ENCODE data around the gene MTERF2.

The MTERF2 gene

GRCh38 chr12:106978035-106978800 lies 8.7 kb downstream of the MTERF2 start:
- H3K36me3 Mint-ChIP-seq (ENCODE audit: low read depth): peaks cover 28% of the 10 kb centered on the region
- peaks cover 31% of the 10 kb centered on the region for H3K4me1 Mint-ChIP-seq (ENCODE audit: low read depth)
- no peak overlapping the region for H3K4me3 Mint-ChIP-seq
- H3K9me3 Mint-ChIP-seq: no peaks in the 10 kb centered on the region
- H3K27me3 Mint-ChIP-seq: no peaks in the 10 kb centered on the region
- no peak overlapping the region for H3K27ac Mint-ChIP-seq

- H3K27me3 Mint-ChIP-seq: no peaks in the 10 kb centered on the region
- no peak overlapping the region for H3K27ac Mint-ChIP-seq
- H3K4me1 Mint-ChIP-seq (ENCODE audit: low read depth): peaks cover 27% of the 10 kb centered on the region
- peaks cover 25% of the 10 kb centered on the region for H3K36me3 Mint-ChIP-seq (ENCODE audit: low read depth)
- H3K9me3 Mint-ChIP-seq: no peaks in the 10 kb centered on the region
- no peak overlapping the region for H3K4me3 Mint-ChIP-seq
Measured at GRCh38 chr12:106976668-106977067, 10.3 kb downstream of the MTERF2 start.

- H3K4me1 Mint-ChIP-seq (ENCODE audit: low read depth): peaks cover 27% of the 10 kb centered on the region
- H3K36me3 Mint-ChIP-seq (ENCODE audit: low read depth): peaks cover 27% of the 10 kb centered on the region
- H3K9me3 Mint-ChIP-seq: no peaks in the 10 kb centered on the region
- H3K4me3 Mint-ChIP-seq: no peak overlapping the region
- H3K27ac Mint-ChIP-seq: no peak overlapping the region
- no peaks in the 10 kb centered on the region for H3K27me3 Mint-ChIP-seq
Measured at GRCh38 chr12:106975993-106976658, 10.8 kb downstream of the MTERF2 start.

- peaks cover 31% of the 10 kb centered on the region for H3K36me3 Mint-ChIP-seq (ENCODE audit: low read depth)
- H3K4me1 Mint-ChIP-seq (ENCODE audit: low read depth): peaks cover 27% of the 10 kb centered on the region
- H3K4me3 Mint-ChIP-seq: no peak overlapping the region
- no peaks in the 10 kb centered on the region for H3K9me3 Mint-ChIP-seq
- no peaks in the 10 kb centered on the region for H3K27me3 Mint-ChIP-seq
- H3K27ac Mint-ChIP-seq: peak overlapping the region; percentile 21
Measured at GRCh38 chr12:106975098-106975497, 11.8 kb downstream of the MTERF2 start.

GRCh38 chr12:106974511-106974910 lies 12.4 kb downstream of the MTERF2 start:
- H3K4me1 Mint-ChIP-seq (ENCODE audit: low read depth): peaks cover 27% of the 10 kb centered on the region
- no peak overlapping the region for H3K4me3 Mint-ChIP-seq
- no peaks in the 10 kb centered on the region for H3K9me3 Mint-ChIP-seq
- H3K27me3 Mint-ChIP-seq: no peaks in the 10 kb centered on the region
- H3K27ac Mint-ChIP-seq: peak overlapping the region; percentile 21
- peaks cover 35% of the 10 kb centered on the region for H3K36me3 Mint-ChIP-seq (ENCODE audit: low read depth)

- Mint-ChIP-seq H3K4me1 (ENCODE audit: low read depth) (peaks cover 27% of the 10 kb centered on the region), H3K9me3 (no peaks in the 10 kb centered on the region), H3K36me3 (ENCODE audit: low read depth) (peaks cover 37% of the 10 kb centered on the region), H3K4me3 (no peak overlapping the region), H3K27ac (no peak overlapping the region), H3K27me3 (no peaks in the 10 kb centered on the region)
Measured at GRCh38 chr12:106973545-106973944, 13.4 kb downstream of the MTERF2 start.

GRCh38 chr12:106971065-106971464 lies 15.9 kb downstream of the MTERF2 start:
- H3K27me3 Mint-ChIP-seq: no peaks in the 10 kb centered on the region
- peaks cover 48% of the 10 kb centered on the region for H3K36me3 Mint-ChIP-seq (ENCODE audit: low read depth)
- H3K4me3 Mint-ChIP-seq: no peak overlapping the region
- H3K27ac Mint-ChIP-seq: no peak overlapping the region
- H3K4me1 Mint-ChIP-seq (ENCODE audit: low read depth): peaks cover 21% of the 10 kb centered on the region
- H3K9me3 Mint-ChIP-seq: no peaks in the 10 kb centered on the region

- Mint-ChIP-seq H3K4me3 (no peak overlapping the region), H3K27me3 (no peaks in the 10 kb centered on the region), H3K27ac (no peak overlapping the region), H3K4me1 (ENCODE audit: low read depth) (peaks cover 21% of the 10 kb centered on the region), H3K36me3 (ENCODE audit: low read depth) (peaks cover 37% of the 10 kb centered on the region), H3K9me3 (no peaks in the 10 kb centered on the region)
Measured at GRCh38 chr12:106964526-106964925, 22.4 kb downstream of the MTERF2 start.

- Mint-ChIP-seq H3K27me3 (no peaks in the 10 kb centered on the region), H3K9me3 (no peaks in the 10 kb centered on the region), H3K4me1 (ENCODE audit: low read depth) (peaks cover 36% of the 10 kb centered on the region), H3K4me3 (no peak overlapping the region), H3K27ac (no peak overlapping the region), H3K36me3 (ENCODE audit: low read depth) (peaks cover 22% of the 10 kb centered on the region)
Measured at GRCh38 chr12:106962286-106962685, 24.7 kb downstream of the MTERF2 start.

- H3K27me3 Mint-ChIP-seq: no peaks in the 10 kb centered on the region
- H3K4me3 Mint-ChIP-seq: no peak overlapping the region
- H3K27ac Mint-ChIP-seq: no peak overlapping the region
- peaks cover 36% of the 10 kb centered on the region for H3K4me1 Mint-ChIP-seq (ENCODE audit: low read depth)
- H3K9me3 Mint-ChIP-seq: no peaks in the 10 kb centered on the region
- peaks cover 16% of the 10 kb centered on the region for H3K36me3 Mint-ChIP-seq (ENCODE audit: low read depth)
Measured at GRCh38 chr12:106960443-106960842, 26.5 kb downstream of the MTERF2 start.

GRCh38 chr12:106957583-106957982 lies 29.4 kb downstream of the MTERF2 start:
- Mint-ChIP-seq H3K27ac (peak overlapping the region; percentile 91), H3K27me3 (no peaks in the 10 kb centered on the region), H3K4me3 (peak overlapping the region; percentile 93), H3K4me1 (ENCODE audit: low read depth) (peaks cover 20% of the 10 kb centered on the region), H3K9me3 (no peaks in the 10 kb centered on the region), H3K36me3 (ENCODE audit: low read depth) (peaks cover 4% of the 10 kb centered on the region)

- Mint-ChIP-seq H3K27ac (peak overlapping the region; percentile 91), H3K9me3 (no peaks in the 10 kb centered on the region), H3K4me1 (ENCODE audit: low read depth) (peaks cover 20% of the 10 kb centered on the region), H3K27me3 (no peaks in the 10 kb centered on the region), H3K36me3 (ENCODE audit: low read depth) (no peaks in the 10 kb centered on the region), H3K4me3 (peak overlapping the region; percentile 93)
Measured at GRCh38 chr12:106956048-106956578, 30.8 kb downstream of the MTERF2 start.

- no peaks in the 10 kb centered on the region for H3K27me3 Mint-ChIP-seq
Measured at GRCh38 chr12:106955377-106956047, 31.4 kb downstream of the MTERF2 start, which contains the start of gene TMEM263. Gene TMEM263 (plus strand): TSS chr12:106955907. CDS start chr12:106967117, 11,210 bp downstream.

GRCh38 chr12:106954462-106955376 lies 32.2 kb downstream of the MTERF2 start:
- peak overlapping the region; percentile 93 for H3K4me3 Mint-ChIP-seq
- H3K9me3 Mint-ChIP-seq: no peaks in the 10 kb centered on the region
- H3K36me3 Mint-ChIP-seq (ENCODE audit: low read depth): no peaks in the 10 kb centered on the region
- no peaks in the 10 kb centered on the region for H3K27me3 Mint-ChIP-seq
- peaks cover 20% of the 10 kb centered on the region for H3K4me1 Mint-ChIP-seq (ENCODE audit: low read depth)
- peak overlapping the region; percentile 82 for H3K27ac Mint-ChIP-seq

More at GRCh38 chr12:106955377-106956047, 31.4 kb downstream of the MTERF2 start, which contains the start of gene TMEM263:
- Mint-ChIP-seq H3K27ac (peak within 1 kb of the TSS; percentile 91), H3K36me3 (ENCODE audit: low read depth) (no peaks in the 10 kb centered on the region), H3K9me3 (no peaks in the 10 kb centered on the region), H3K4me3 (peak within 1 kb of the TSS; percentile 93), H3K4me1 (ENCODE audit: low read depth) (peaks cover 20% of the 10 kb centered on the region)
